ACHN (cell line): Measurements from ENCODE around the gene MOB3B.
"Not testable (repeated sequence)": the region's sequence is repeated elsewhere in the genome, so short reads cannot be mapped to it uniquely, and the experiment has no call there.

ENCODE experiments used
- DNase-seq: peaks from one replicate; pipeline ENCODE4 v3.0.0-alpha.2; 2015
- in situ Hi-C: cut with HindIII; loops from 2 replicates; pipeline ENCODE4 v1.10.0; 2017; ENCODE audit warnings: low sequenced_read_pairs, low pct_ligation_motif_present, low pct_unique_long_range_greater_than_20kb

MOB3B gene

GRCh38 chr9:27528076-27528885 is 1.3 kb downstream of the MOB3B start:
- in situ Hi-C loops: loop anchor here (25.0 kb wide), 1 partner anchor 191 kb away; no protein-coding TSS in a partner anchor
- DNase-seq: no peak

- in situ Hi-C loops: loop anchor here (25.0 kb wide), 1 partner anchor 190 kb away; no protein-coding TSS in a partner anchor
- no peak for DNase-seq
Measured at GRCh38 chr9:27527702-27528075, 1.9 kb downstream of the MOB3B start.

GRCh38 chr9:27524236-27524635 is 5.4 kb downstream of the MOB3B start, which contains the start of gene IFNK:
IFNK (plus strand) TSS chr9:27524290; CDS start chr9:27524337, 47 bp downstream.
- no peak for DNase-seq
- in situ Hi-C loops: no loop called here

GRCh38 chr9:27523141-27523540 is 6.5 kb downstream of the MOB3B start:
- no peak for DNase-seq
- in situ Hi-C loops: no loop called here

- in situ Hi-C loops: no loop called here
- no peak for DNase-seq
Measured at GRCh38 chr9:27520986-27521385, 8.6 kb downstream of the MOB3B start.

- no peak for DNase-seq
- in situ Hi-C loops: no loop called here
Measured at GRCh38 chr9:27519466-27520465, 9.8 kb downstream of the MOB3B start.

GRCh38 chr9:27518809-27519208 is 10.8 kb downstream of the MOB3B start:
- in situ Hi-C loops: no loop called here
- DNase-seq: no peak

GRCh38 chr9:27518006-27518405 is 11.6 kb downstream of the MOB3B start:
- DNase-seq: no peak
- in situ Hi-C loops: no loop called here

- in situ Hi-C loops: no loop called here
- DNase-seq: no peak
Measured at GRCh38 chr9:27514551-27514950, 15.1 kb downstream of the MOB3B start.

GRCh38 chr9:27511771-27512170 is 17.8 kb downstream of the MOB3B start:
- in situ Hi-C loops: no loop called here
- DNase-seq: no peak

- in situ Hi-C loops: no loop called here
- no peak for DNase-seq
Measured at GRCh38 chr9:27510780-27511179, 18.8 kb downstream of the MOB3B start.

- in situ Hi-C loops: no loop called here
- DNase-seq: no peak
Measured at GRCh38 chr9:27506981-27507380, 22.6 kb downstream of the MOB3B start.

- no peak for DNase-seq
- in situ Hi-C loops: no loop called here
Measured at GRCh38 chr9:27505744-27506161, 23.9 kb downstream of the MOB3B start.

- in situ Hi-C loops: no loop called here
Measured at GRCh38 chr9:27504259-27504658, 25.4 kb downstream of the MOB3B start.

GRCh38 chr9:27503623-27504022 is 26.0 kb downstream of the MOB3B start:
- DNase-seq: no peak
- in situ Hi-C loops: no loop called here

More at GRCh38 chr9:27504259-27504658, 25.4 kb downstream of the MOB3B start:
- no peak for DNase-seq

- not testable (repeated sequence) for DNase-seq
Measured at GRCh38 chr9:27500902-27501301, 28.7 kb downstream of the MOB3B start.

GRCh38 chr9:27499451-27499850 is 30.2 kb downstream of the MOB3B start:
- in situ Hi-C loops: no loop called here
- DNase-seq: peak; percentile 1

More at GRCh38 chr9:27500902-27501301, 28.7 kb downstream of the MOB3B start:
- in situ Hi-C loops: not testable (repeated sequence)

- no peak for DNase-seq
- in situ Hi-C loops: no loop called here
Measured at GRCh38 chr9:27497883-27498417, 31.7 kb downstream of the MOB3B start.

- no peak for DNase-seq
- in situ Hi-C loops: no loop called here
Measured at GRCh38 chr9:27496135-27496504, 33.5 kb downstream of the MOB3B start.
